Measurements from ENCODE around the gene CDH6. TPM values are rescaled to one million over a fixed set of nuclear protein-coding genes. Genes with fewer than 3 reads are reported as not detected.

The CDH6 gene
- total RNA-seq, 1 donor from 2014 or later = 0.54 TPM

- DNase-seq (ENCODE audit: low spot score in 2 of 2, unreplicated experiment in 2 of 2) = no peak
- no peaks in the 10 kb centered on the region for H3K9me3 Mint-ChIP-seq
- no peak overlapping the region for H3K4me3 Mint-ChIP-seq
- peaks cover 5% of the 10 kb centered on the region for H3K27me3 Mint-ChIP-seq (ENCODE audit: low read depth)
- H3K36me3 Mint-ChIP-seq = no peaks in the 10 kb centered on the region
- H3K27ac Mint-ChIP-seq = no peak overlapping the region
- H3K4me1 Mint-ChIP-seq = peaks cover 5% of the 10 kb centered on the region
- no peak for TF ChIP-seq CTCF (IDR thresholded peaks at IDR 0.05; ENCODE audit: unreplicated experiment)
Measured at GRCh38 chr5:31221001-31221400, 27.5 kb downstream of the CDH6 start.

- Mint-ChIP-seq H3K27me3 (ENCODE audit: low read depth) (peaks cover 5% of the 10 kb centered on the region), H3K27ac (no peak overlapping the region), H3K9me3 (no peaks in the 10 kb centered on the region), H3K4me1 (no peaks in the 10 kb centered on the region), H3K4me3 (no peak overlapping the region), H3K36me3 (no peaks in the 10 kb centered on the region)
- no peak for TF ChIP-seq CTCF (IDR thresholded peaks at IDR 0.05; ENCODE audit: unreplicated experiment)
- DNase-seq (ENCODE audit: low spot score in 2 of 2, unreplicated experiment in 2 of 2) = no peak
Measured at GRCh38 chr5:31225118-31225517, 31.6 kb downstream of the CDH6 start.

- Mint-ChIP-seq H3K27ac (no peak overlapping the region), H3K27me3 (ENCODE audit: low read depth) (peaks cover 5% of the 10 kb centered on the region), H3K4me1 (no peaks in the 10 kb centered on the region), H3K36me3 (no peaks in the 10 kb centered on the region), H3K9me3 (no peaks in the 10 kb centered on the region), H3K4me3 (no peak overlapping the region)
- no peak for TF ChIP-seq CTCF (IDR thresholded peaks at IDR 0.05; ENCODE audit: unreplicated experiment)
- DNase-seq (ENCODE audit: low spot score in 2 of 2, unreplicated experiment in 2 of 2) = no peak
Measured at GRCh38 chr5:31225613-31226012, 32.1 kb downstream of the CDH6 start.

GRCh38 chr5:31226651-31227050, 33.2 kb downstream of the CDH6 start:
- no peaks in the 10 kb centered on the region for H3K9me3 Mint-ChIP-seq
- no peak for DNase-seq (ENCODE audit: low spot score in 2 of 2, unreplicated experiment in 2 of 2)
- H3K4me1 Mint-ChIP-seq = no peaks in the 10 kb centered on the region
- H3K36me3 Mint-ChIP-seq = no peaks in the 10 kb centered on the region
- H3K27ac Mint-ChIP-seq = no peak overlapping the region
- H3K27me3 Mint-ChIP-seq (ENCODE audit: low read depth) = peaks cover 5% of the 10 kb centered on the region
- TF ChIP-seq CTCF (IDR thresholded peaks at IDR 0.05; ENCODE audit: unreplicated experiment) = no peak
- H3K4me3 Mint-ChIP-seq = no peak overlapping the region

- Mint-ChIP-seq H3K4me1 (peaks cover 2% of the 10 kb centered on the region), H3K36me3 (no peaks in the 10 kb centered on the region)
Measured at GRCh38 chr5:31229266-31229665, 35.8 kb downstream of the CDH6 start.

More at GRCh38 chr5:31229266-31229665, 35.8 kb downstream of the CDH6 start:
- H3K27me3 Mint-ChIP-seq (ENCODE audit: low read depth) = no peaks in the 10 kb centered on the region
- no peak overlapping the region for H3K27ac Mint-ChIP-seq
- no peak overlapping the region for H3K4me3 Mint-ChIP-seq
- no peak for DNase-seq (ENCODE audit: low spot score in 2 of 2, unreplicated experiment in 2 of 2)
- H3K9me3 Mint-ChIP-seq = no peaks in the 10 kb centered on the region
- TF ChIP-seq CTCF (IDR thresholded peaks at IDR 0.05; ENCODE audit: unreplicated experiment) = no peak
